Adrenal gland (tissue), 12 donors: Measurements from ENCODE around the gene RFX7. TPM values are rescaled to one million over a fixed set of nuclear protein-coding genes. Genes with fewer than 3 reads are reported as not detected.

Experiments
- DNase-seq, 7 donors: peaks; one replicate each; pipeline ENCODE4 v3.0.0-alpha.2; 2019 to 2020
- H3K27ac ChIP-seq, 5 donors: fragments of 200-600 bp; sonication (generic) in 4 of 5; 1 replicate in 3 of 5; 2 replicates in 2 of 5; pipeline versions ENCODE4 v1.5.1 to v1.8.0; 2016 to 2020; ENCODE audit warnings: mild to moderate bottlenecking in 1 of 5
- H3K27me3 ChIP-seq: fragments of 200-600 bp; 2 replicates; pipeline ENCODE4 v1.8.0; 2021
- H3K36me3 ChIP-seq, 2 donors: fragments of 200-600 bp; replicated peaks in 1 of 2; 1 replicate in 1 of 2; 2 replicates in 1 of 2; pipeline versions ENCODE4 v1.5.1 to v1.8.0; 2018 to 2022
- H3K4me1 ChIP-seq, 2 donors: fragments of 200-600 bp; replicated peaks in 1 of 2; 1 replicate in 1 of 2; 2 replicates in 1 of 2; pipeline versions ENCODE4 v1.5.1 to v1.8.0; 2018 to 2021
- H3K4me3 ChIP-seq, 4 donors: fragments of 200-600 bp; sonication (generic) in 3 of 4; one replicate each; pipeline ENCODE4 v1.5.1; 2016 to 2018
- H3K9me3 ChIP-seq, 3 donors: fragments of 200-600 bp; sonication (generic) in 1 of 3; replicated peaks in 1 of 3; 1 replicate in 2 of 3; 2 replicates in 1 of 3; pipeline versions ENCODE4 v1.5.1 to v1.8.0; 2016 to 2021
- POLR2A ChIP-seq, 2 donors: fragments of 450-650 bp; IDR thresholded peaks; one replicate each; pipeline ENCODE4 v1.6.1; 2017; ENCODE audit warnings: antibody characterized with exemption in 2 of 2, mild to moderate bottlenecking in 2 of 2, moderate library complexity in 1 of 2
- WGBS, 4 donors: extraction: QIAGEN DNeasy Blood & Tissue Kit in 2 of 4; methylation state at CpG; one replicate each; pipeline versions ENCODE4 v1.1.5 to v1.1.7; 2013 to 2017; 5-methylcytosine and 5-hydroxymethylcytosine counted together
- intact Hi-C, 2 donors: fragments of 100-400 bp; cut with DNase I; formaldehyde crosslinking; loops; one replicate each; pipeline versions ENCODE4 v1.14.1 to v1.15.0; 2022 to 2023
- polyA plus RNA-seq, 3 donors: library from polyadenylated mRNA; stranded (reverse); fragments of 200-250 nt in 2 of 3; fragments of 350-450 nt in 1 of 3; fragmentation: Illumina TruSeq in 1 of 3; extraction: RNeasy Lipid Tissue Mini Kit (QIAGEN cat#74804) in 1 of 3; gene quantifications; one replicate each; pipeline ENCODE4 v1.2.3, GENCODE V29; 2013 to 2014
- total RNA-seq, 9 donors: library from RNA; depleted of rRNA in 4 of 9; stranded (reverse); fragments of >200 nt in 4 of 9; fragments of 120-200 nt in 1 of 9; fragmentation: NEBNext Ultra II Directional in 1 of 9; extraction: Animal tissue kit (Norgen Biotek cat#: 25700) in 1 of 9; gene quantifications; one replicate each; pipeline versions ENCODE4 v1.1.0 to v1.2.4, GENCODE V29; 2013 to 2023
- TF ChIP-seq, protein P1 (sequence below), 6 experiments: fragments of 450-650 bp in 4 of 6; fragments of 200-600 bp in 2 of 6; sonication (generic) in 1 of 6; IDR thresholded peaks; 1 replicate in 5 of 6; 2 replicates in 1 of 6; pipeline versions ENCODE4 v1.5.1 to v1.8.0; 2016 to 2021; ENCODE audit warnings: antibody characterized with exemption in 6 of 6, mild to moderate bottlenecking in 2 of 6, moderate library complexity in 1 of 6
- donor health status: healthy with polysubstance abuse.
- donor health status: Bipolar disorder and iron deficiency.
- donor health status: DM: yes; HTN: yes; CAD: no.
- donor health status: DM: no; HTN: no; CAD: no.
- donor health status: DM: no; HTN: no; CAD: no.
- donor health status: DM: yes; HTN: yes; CAD: no.

RFX7 gene
- total and polyA plus RNA-seq, 12 donors, result 3.3 to 51.6 (median 15.9) TPM

DNA sequence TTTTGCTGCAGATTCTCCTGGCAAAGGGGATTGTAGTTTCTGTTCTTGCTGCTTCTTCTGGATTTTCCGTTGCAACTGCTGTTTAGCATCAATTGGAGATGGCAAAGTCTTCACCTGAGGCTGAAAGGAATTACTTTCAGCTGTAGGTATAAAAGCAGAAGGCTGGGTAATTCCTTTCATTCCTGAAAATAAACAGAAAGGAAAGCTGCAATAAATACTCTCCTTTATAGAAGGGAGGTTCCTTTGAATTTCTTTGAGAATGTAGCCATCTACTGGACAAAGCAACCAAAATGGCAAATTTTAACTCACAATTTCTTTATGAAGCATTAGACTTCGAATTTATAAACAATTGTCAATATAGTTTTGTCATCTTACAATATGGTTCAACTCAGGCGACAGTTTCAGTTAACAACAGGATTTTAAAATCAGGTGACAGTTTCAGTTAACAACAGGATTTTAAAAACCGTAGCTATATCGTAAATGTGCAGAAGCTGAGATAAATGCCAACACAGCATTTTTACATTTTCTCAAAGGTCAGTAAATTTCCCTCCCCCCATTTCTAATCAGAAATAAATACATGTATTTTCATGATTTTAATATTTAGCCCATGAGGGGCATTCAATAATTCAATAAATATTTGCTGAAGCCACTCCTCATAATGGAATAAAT is 145.3 kb downstream of the RFX7 start:
- H3K9me3 ChIP-seq, result no peaks in the 10 kb centered on the region
- TF ChIP-seq, protein P1, sequence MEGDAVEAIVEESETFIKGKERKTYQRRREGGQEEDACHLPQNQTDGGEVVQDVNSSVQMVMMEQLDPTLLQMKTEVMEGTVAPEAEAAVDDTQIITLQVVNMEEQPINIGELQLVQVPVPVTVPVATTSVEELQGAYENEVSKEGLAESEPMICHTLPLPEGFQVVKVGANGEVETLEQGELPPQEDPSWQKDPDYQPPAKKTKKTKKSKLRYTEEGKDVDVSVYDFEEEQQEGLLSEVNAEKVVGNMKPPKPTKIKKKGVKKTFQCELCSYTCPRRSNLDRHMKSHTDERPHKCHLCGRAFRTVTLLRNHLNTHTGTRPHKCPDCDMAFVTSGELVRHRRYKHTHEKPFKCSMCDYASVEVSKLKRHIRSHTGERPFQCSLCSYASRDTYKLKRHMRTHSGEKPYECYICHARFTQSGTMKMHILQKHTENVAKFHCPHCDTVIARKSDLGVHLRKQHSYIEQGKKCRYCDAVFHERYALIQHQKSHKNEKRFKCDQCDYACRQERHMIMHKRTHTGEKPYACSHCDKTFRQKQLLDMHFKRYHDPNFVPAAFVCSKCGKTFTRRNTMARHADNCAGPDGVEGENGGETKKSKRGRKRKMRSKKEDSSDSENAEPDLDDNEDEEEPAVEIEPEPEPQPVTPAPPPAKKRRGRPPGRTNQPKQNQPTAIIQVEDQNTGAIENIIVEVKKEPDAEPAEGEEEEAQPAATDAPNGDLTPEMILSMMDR (IDR thresholded peaks at IDR 0.05), result no peak
- TF ChIP-seq POLR2A (IDR thresholded peaks at IDR 0.05), result no peak
- H3K27me3 ChIP-seq, result no peaks in the 10 kb centered on the region
- H3K4me3 ChIP-seq, result no peak overlapping the region
- WGBS, 4 donors, result 90 to 94% (median 92%) methylated on average over 5 of the region's 5 CpGs
- no peak overlapping the region for H3K27ac ChIP-seq
- H3K36me3 ChIP-seq, result peaks cover 0 to 45% of the 10 kb centered on the region in 2 donors
- intact Hi-C loops, result no loop called here
- H3K4me1 ChIP-seq, result peaks cover 11 to 19% of the 10 kb centered on the region in 2 donors
- no peak for DNase-seq

DNA sequence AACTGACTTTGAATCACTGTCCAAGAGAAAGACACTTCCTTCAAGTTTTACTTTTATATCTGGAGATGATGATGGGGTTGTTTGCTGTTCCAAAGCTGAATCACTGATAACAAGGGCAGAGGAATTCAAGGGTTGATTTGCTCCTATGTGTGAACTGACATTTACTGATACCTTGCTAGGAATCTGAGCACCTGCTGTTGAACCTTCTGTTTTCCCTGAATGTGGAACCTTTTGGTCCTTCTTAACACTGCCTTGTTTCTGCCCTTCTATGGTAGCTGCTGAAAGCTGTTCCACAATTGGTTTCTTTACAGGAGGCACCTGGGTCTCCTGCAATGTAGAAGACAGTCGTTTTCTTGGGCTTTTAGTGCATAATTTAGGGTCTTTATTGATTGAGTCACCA is 148.3 kb downstream of the RFX7 start:
- intact Hi-C loops, result no loop called here
- peaks cover 0 to 45% of the 10 kb centered on the region in 2 donors for H3K36me3 ChIP-seq
- no peak for DNase-seq
- no peaks in the 10 kb centered on the region for H3K4me1 ChIP-seq
- no peaks in the 10 kb centered on the region for H3K27me3 ChIP-seq
- H3K4me3 ChIP-seq, result no peak overlapping the region
- H3K9me3 ChIP-seq, result no peaks in the 10 kb centered on the region
- no peak overlapping the region for H3K27ac ChIP-seq
- WGBS, 4 donors, result 58 to 92% (median 79%) methylated on average over 1 of the region's 1 CpG
- no peak for TF ChIP-seq POLR2A (IDR thresholded peaks at IDR 0.05)
- TF ChIP-seq, protein P1 (IDR thresholded peaks at IDR 0.05), result no peak

DNA sequence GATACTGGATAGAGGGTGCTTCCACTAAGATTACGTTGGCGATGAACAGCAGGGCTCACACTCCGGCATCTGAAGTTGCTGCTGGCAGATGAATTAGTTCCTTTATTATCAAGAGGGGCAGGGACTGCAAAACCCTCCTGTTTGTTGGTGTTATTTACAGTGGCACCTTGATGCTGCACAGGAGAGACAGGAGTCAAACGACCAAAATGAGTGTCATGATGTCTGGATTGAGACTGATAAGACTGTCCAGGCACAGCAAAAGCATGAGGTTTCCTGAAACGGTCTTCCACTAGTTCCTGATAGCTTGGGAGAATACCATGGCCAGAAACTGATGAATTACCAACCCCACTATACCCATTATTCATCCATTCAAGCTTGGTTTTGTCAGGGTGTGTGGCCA is 149.5 kb downstream of the RFX7 start:
- Histone ChIP-seq H3K4me3 (no peak overlapping the region), H3K27ac (no peak overlapping the region), H3K27me3 (no peaks in the 10 kb centered on the region), H3K4me1 (no peaks in the 10 kb centered on the region), H3K9me3 (no peaks in the 10 kb centered on the region), H3K36me3 (peaks cover 0 to 45% of the 10 kb centered on the region in 2 donors)
- DNase-seq, result no peak
- intact Hi-C loops, result no loop called here
- no peak for TF ChIP-seq POLR2A (IDR thresholded peaks at IDR 0.05)
- TF ChIP-seq, protein P1 (IDR thresholded peaks at IDR 0.05), result no peak
- 90 to 100% (median 96%) methylated on average over 4 to 5 of the region's 5 CpGs for WGBS, 4 donors

DNA sequence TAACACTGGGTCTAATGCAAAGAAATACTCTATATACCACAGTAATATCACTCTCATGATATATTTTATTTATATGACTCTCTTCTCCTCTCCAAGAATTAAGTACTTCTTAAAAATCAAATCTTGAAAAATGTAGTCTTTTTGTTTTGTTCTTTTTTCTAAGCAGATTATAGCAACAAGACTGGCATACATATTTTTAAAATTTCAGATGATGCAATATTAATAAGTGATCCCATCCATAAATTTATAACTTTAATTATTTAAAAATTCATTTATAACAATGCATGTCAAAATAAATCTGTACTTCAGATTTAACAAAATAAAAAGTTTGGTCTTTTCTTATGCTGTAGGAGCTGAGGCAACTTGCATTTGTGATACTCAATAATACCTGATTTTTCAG is 155.3 kb downstream of the RFX7 start:
- H3K4me3 ChIP-seq, result no peak overlapping the region
- intact Hi-C loops, result no loop called here
- DNase-seq, result no peak
- H3K9me3 ChIP-seq, result no peaks in the 10 kb centered on the region
- H3K36me3 ChIP-seq, result no peaks in the 10 kb centered on the region
- H3K4me1 ChIP-seq, result no peaks in the 10 kb centered on the region
- no peak overlapping the region for H3K27ac ChIP-seq
- H3K27me3 ChIP-seq, result no peaks in the 10 kb centered on the region
- TF ChIP-seq, protein P1 (IDR thresholded peaks at IDR 0.05), result no peak
- no peak for TF ChIP-seq POLR2A (IDR thresholded peaks at IDR 0.05)
